GM23248 (cell line): ENCODE results near the gene DBF4B.

Source experiments
- EZH2 ChIP-seq: fragments of 200-600 bp; sonication (generic); IDR thresholded peaks from 2 replicates; pipeline ENCODE4 v1.6.1; 2018; ENCODE audit warnings: antibody characterized with exemption, mild to moderate bottlenecking; ENCODE audit not compliant: insufficient read depth, poor library complexity, severe bottlenecking
- EZH2phosphoT487 ChIP-seq: fragments of 200-600 bp; sonication (generic); IDR thresholded peaks from 2 replicates; pipeline ENCODE4 v1.6.1; 2018; ENCODE audit warnings: antibody characterized with exemption, moderate library complexity, mild to moderate bottlenecking, low read depth; ENCODE audit not compliant: insufficient read depth

- TF ChIP-seq EZH2phosphoT487, result no peak
- no peak for TF ChIP-seq EZH2
Measured at GRCh38 chr17:44687756-44688155, 20.7 kb upstream of the DBF4B start.
